HG03175 (cell line): ENCODE data around the gene CD58.

Experiments
- ATAC-seq: cut with Tn5 transposase; IDR thresholded peaks from one replicate; pipeline ENCODE4 v1.9.1; 2021; ENCODE audit warnings: mild to moderate bottlenecking, moderate library complexity; ENCODE audit not compliant: unreplicated experiment

Gene CD58

GRCh38 chr1:116494745-116495144 lies 76.1 kb downstream of the CD58 start:
- no peak for ATAC-seq

GRCh38 chr1:116494353-116494692 lies 76.5 kb downstream of the CD58 start:
- no peak for ATAC-seq

GRCh38 chr1:116493484-116494352 lies 77.1 kb downstream of the CD58 start:
- ATAC-seq, result no peak

- no peak for ATAC-seq
These were observed 77.8 kb downstream of the CD58 start for GRCh38 chr1:116493036-116493435.

GRCh38 chr1:116492358-116492811 lies 78.4 kb downstream of the CD58 start:
- no peak for ATAC-seq

- no peak for ATAC-seq
These were observed 79.0 kb downstream of the CD58 start for GRCh38 chr1:116491700-116492357.

GRCh38 chr1:116490588-116490987 lies 80.2 kb downstream of the CD58 start:
- ATAC-seq, result no peak

- ATAC-seq, result no peak
These were observed 81.6 kb downstream of the CD58 start for GRCh38 chr1:116489231-116489697.

GRCh38 chr1:116488071-116488470 lies 82.8 kb downstream of the CD58 start:
- ATAC-seq, result no peak

GRCh38 chr1:116487583-116487982 lies 83.2 kb downstream of the CD58 start:
- ATAC-seq, result no peak

- no peak for ATAC-seq
These were observed 83.8 kb downstream of the CD58 start for GRCh38 chr1:116487031-116487430.

- no peak for ATAC-seq
These were observed 84.4 kb downstream of the CD58 start for GRCh38 chr1:116486424-116486823.

- no peak for ATAC-seq
These were observed 84.8 kb downstream of the CD58 start for GRCh38 chr1:116485976-116486375.

GRCh38 chr1:116485071-116485735 lies 85.6 kb downstream of the CD58 start:
- peak; percentile 87 for ATAC-seq

- no peak for ATAC-seq
These were observed 87.1 kb downstream of the CD58 start for GRCh38 chr1:116483481-116484309.

GRCh38 chr1:116482490-116482889 lies 88.3 kb downstream of the CD58 start:
- ATAC-seq, result no peak

GRCh38 chr1:116481934-116482333 lies 88.9 kb downstream of the CD58 start:
- ATAC-seq, result no peak

- no peak for ATAC-seq
These were observed 92.2 kb downstream of the CD58 start for GRCh38 chr1:116478621-116479020.

GRCh38 chr1:116477429-116477828 lies 93.4 kb downstream of the CD58 start:
- ATAC-seq, result no peak

GRCh38 chr1:116476321-116476720 lies 94.5 kb downstream of the CD58 start:
- ATAC-seq, result no peak

GRCh38 chr1:116475850-116476218 lies 95.0 kb downstream of the CD58 start:
- ATAC-seq, result no peak
